ENCODE data around the gene TBC1D1.

DNA sequence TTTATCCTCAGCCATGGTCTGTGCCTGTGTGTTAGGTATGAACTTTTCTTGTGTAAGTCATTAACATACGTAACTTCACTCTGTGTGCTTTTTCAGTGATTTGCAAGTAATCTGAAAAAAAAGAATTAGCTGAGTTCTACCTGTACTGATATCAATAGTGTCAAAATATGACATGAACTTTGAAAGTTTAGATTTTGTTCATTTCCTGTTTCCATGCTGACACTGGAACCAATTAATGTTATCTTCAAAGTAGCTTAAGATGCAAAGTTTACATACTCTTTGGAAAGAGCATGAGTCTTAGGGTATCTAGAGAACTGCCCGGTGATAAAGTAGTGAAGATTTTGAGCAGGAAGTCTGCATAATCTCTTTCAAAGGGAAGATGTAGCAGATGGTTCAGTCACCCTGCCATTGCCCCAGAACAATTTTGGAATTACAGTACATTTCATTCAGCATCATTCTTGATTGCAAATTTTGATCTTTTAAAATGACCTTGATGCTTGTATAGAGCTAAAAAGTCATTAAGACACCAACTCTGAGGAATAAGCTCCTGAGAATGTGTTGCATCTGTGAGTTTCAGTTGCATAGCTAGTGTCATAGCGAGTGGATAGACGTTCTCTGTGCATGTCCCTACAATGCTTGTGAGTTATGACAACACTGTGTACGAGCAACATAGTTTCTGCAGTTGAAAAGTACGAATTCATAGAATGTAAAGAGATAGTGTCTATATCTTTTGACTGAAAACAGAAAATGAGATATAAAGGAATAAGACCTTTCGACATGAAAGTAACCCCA, 199.8 kb downstream of the TBC1D1 start:
- TF ChIP-seq, protein P1, sequence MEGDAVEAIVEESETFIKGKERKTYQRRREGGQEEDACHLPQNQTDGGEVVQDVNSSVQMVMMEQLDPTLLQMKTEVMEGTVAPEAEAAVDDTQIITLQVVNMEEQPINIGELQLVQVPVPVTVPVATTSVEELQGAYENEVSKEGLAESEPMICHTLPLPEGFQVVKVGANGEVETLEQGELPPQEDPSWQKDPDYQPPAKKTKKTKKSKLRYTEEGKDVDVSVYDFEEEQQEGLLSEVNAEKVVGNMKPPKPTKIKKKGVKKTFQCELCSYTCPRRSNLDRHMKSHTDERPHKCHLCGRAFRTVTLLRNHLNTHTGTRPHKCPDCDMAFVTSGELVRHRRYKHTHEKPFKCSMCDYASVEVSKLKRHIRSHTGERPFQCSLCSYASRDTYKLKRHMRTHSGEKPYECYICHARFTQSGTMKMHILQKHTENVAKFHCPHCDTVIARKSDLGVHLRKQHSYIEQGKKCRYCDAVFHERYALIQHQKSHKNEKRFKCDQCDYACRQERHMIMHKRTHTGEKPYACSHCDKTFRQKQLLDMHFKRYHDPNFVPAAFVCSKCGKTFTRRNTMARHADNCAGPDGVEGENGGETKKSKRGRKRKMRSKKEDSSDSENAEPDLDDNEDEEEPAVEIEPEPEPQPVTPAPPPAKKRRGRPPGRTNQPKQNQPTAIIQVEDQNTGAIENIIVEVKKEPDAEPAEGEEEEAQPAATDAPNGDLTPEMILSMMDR (conservative IDR thresholded peaks at IDR 0.05): no peak
- TF ChIP-seq EZH2 (IDR thresholded peaks at IDR 0.05; ENCODE audit: low read depth): no peak

Data from PC-9 (cell line).